ENCODE measurements around the gene ZNF282.
A peak's percentile ranks its signal among the peaks of the same experiment; 100 is the strongest.
"Not testable (repeated sequence)": the region's sequence is repeated elsewhere in the genome, so short reads cannot be mapped to it uniquely, and the experiment has no call there.

Gene ZNF282

DNA sequence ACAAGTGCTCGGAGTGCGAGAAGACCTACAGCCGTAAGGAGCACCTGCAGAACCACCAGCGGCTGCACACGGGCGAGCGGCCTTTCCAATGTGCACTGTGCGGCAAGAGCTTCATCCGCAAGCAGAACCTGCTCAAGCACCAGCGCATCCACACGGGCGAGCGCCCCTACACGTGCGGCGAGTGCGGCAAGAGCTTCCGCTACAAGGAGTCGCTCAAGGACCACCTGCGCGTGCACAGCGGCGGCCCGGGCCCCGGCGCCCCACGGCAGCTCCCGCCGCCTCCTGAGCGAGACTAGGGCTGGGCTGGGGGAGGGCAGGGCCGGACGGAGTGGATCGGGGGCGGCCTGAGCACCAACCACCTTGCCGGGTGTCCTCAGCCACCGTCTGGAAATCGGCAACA lies 29.0 kb downstream of the ZNF282 start:
- no peak for DNase-seq (ENCODE audit: low read depth in 1 of 2, low spot score in 1 of 2)

DNA sequence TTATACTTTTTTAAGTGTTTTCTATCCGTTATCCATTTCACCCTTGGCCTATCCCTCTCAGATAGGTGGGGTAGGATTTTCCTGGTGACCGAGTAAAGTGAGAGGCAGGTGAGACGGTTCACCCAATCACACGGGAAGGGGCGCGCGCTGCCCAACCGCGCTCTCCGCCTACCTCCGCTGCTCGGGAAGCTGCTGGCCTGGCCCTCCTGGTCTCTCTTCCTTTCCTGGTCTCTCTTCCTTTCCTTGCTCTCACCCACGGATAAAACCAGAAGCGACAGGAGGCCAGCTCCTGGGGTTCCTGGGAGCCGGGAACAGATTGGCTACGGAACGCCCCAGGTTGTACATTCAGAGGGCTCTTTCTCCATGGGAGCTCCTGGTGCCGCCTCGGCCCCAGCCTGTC lies 29.8 kb downstream of the ZNF282 start:
- no peak for DNase-seq (ENCODE audit: low read depth in 1 of 2, low spot score in 1 of 2)

DNA sequence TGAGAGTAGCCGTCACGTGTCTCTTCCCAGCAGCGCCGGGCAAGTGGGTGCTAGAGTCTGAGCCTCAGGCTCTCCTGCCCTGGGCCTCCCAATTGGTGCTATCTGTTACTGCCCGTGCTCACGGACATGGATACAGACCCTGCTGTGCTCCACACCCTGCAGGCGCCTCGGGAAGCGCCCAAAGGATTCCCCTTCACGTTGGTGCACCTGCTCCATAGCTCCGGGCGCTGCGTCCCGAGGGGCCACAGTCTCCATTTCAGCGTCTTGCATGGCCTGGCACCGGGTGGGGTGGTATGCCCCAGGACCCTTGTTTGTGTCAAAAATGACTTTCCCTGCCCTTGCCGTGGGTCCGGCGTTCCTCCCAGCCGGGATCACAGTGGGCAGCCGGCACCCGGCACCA lies 30.3 kb downstream of the ZNF282 start:
- DNase-seq (ENCODE audit: low read depth in 1 of 2, low spot score in 1 of 2) = no peak

DNA sequence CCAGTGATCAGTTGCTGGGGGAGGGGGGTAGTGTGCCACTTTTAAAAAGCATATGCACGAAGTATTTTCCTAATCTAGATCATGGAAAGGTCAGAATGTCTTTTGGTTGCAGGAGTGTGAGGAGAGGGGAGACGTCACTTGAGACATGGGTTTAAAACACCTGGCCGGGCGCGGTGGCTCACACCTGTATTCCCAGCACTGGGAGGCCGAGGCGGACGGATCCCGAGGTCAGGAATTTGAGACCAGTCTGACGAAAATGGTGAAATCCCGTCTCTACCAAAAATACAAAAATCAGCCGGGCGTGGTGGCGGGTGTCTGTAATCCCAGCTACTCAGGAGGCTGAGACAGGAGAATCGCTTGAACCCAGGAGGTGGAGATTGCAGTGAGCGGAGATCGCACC lies 31.0 kb downstream of the ZNF282 start:
- DNase-seq (ENCODE audit: low read depth in 1 of 2, low spot score in 1 of 2) = not testable (repeated sequence)

DNA sequence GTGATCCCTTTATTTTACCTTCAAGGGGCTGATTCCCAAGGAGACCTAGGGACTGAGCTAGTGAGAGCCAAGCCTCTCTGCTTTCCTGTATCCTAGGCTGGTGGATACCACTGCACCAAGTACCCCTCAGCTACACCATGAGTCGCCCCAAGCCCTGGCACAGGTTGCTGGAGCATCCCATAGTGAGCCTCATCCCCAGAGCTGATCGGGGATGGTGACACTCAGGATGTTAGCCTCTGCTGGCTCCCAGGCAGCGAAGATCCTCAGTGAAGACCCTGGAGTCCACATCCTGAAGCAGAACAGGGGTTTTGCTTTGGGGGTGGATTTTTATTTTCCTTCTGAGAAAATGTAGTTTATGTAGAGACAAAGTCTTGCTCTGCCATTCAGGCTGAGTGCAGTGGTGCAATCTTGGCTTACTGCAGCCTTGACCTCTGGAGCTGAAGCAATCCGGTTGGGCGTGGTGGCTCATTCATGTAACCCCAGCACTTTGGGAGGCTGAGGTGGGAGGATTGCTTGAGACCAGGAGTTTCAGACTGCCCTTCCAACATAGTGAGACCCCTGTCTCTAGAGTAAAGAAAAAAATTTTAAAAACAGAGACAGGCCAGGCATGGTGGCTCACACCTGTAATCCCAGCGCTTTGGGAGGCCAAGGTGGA lies 31.6 kb downstream of the ZNF282 start:
- no peak for DNase-seq (ENCODE audit: low read depth in 1 of 2, low spot score in 1 of 2)

DNA sequence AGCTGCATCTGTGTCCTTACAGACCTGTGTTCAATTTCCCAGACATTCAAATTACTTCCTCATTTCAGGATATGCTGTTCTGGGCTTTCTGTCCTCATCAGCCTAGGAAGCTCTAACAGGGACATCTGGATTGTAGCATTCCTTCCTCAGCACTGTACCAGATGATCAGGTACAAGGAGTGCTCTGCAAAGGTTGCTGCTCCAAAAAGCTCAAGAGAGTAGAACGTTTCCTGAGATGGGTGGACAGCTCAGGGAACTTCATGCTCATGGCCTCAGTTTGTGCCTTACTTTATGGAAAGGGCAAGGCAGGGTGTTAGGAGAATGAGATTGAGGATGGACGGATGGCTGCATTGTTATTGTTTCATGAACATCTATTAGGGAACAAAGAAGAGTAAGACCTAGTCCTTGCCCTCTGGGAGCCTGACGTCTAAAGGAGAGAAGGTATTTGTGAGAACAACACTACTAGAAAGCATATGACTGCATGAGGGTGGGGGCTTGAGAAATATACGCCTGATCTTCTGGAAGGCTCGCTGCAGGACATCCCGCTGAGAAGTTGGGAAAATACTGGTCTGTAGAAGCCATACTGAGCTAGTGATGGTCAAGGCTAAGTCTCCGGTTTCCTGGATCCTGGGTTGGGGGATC lies 33.6 kb downstream of the ZNF282 start:
- DNase-seq (ENCODE audit: low read depth in 1 of 2, low spot score in 1 of 2) = no peak

DNA sequence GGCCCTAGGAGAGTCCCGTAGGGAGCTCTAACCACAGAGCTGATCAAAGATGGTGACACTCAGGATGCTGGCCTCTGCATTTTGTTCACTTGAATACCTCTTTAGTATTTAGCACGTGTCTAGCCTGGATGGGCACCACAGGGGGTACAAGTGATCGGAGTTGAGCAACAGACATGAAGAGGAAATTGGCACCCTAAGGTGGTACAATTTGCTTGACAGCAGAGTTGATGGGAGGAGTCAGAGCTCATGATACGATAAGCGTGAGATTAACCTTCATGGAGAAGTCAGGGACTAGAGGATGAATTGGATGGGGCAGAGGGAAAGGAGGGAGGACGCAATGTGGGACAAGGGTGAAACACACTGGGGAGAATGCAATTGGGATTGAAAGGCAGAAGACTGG lies 34.2 kb downstream of the ZNF282 start:
- DNase-seq (ENCODE audit: low read depth in 1 of 2, low spot score in 1 of 2) = no peak

DNA sequence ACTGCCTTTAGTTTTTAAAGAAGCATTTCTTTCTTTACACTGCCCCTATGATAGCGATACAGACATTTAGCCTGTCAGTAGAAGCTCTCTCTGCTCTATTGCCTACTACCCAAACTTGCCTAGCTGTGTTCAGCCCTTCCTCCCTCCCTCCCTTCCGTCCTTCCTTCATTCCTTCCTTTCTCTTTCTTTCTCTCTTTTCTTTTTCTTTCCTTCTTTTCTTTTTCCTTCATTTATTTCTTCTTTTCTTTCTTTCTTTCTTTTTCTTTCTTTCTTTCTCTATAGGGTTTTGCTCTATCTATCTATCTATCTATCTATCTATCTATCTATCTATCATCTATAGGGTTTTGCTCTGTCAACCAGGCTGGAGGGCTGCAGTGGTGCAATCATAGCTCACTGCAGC lies 37.0 kb downstream of the ZNF282 start:
- no peak for DNase-seq (ENCODE audit: low read depth in 1 of 2, low spot score in 1 of 2)

DNA sequence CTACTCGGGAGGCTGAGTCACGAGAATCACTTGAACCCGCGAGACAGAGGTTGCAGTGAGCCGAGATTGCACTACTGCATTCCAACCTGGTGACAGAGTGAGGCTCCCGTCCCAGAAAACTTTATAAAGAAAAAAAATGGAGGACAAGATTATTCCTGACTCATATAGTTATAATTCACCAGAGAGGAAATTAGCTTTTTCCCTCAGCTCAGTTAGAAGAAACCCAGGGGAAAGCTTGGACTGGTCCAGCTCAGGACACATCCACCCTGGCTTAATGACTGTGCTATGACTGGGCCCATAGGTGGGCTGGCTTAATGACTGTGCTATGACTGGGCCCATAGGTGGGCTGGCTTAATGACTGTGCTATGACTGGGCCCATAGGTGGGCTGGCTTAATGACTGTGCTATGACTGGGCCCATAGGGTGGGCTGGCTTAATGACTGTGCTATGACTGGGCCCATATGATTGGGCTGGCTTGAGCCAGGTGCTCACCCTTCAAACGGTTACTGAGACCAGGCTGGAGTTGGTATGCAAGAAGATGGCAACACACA lies 38.4 kb downstream of the ZNF282 start:
- DNase-seq (ENCODE audit: low read depth in 1 of 2, low spot score in 1 of 2) = not testable (repeated sequence)

DNA sequence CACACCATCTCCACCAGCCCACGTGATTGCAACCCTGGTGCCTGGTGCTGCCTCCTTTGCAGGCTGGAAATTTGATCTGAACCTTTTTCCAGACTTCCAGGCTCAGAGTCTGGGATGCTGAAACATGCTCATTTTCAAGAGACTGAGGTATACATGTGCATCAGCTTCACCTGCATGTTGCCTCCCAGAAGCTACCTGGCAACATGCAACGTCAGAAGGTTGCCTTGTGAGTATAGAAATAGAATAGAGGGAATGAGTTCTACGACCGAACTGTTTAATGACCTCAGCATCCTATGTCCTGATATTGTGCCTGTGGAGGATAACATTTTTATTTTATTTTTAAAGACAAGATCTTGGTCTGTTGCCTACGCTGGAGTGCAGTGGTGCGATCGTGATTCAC lies 42.2 kb downstream of the ZNF282 start:
- no peak for DNase-seq (ENCODE audit: low read depth in 1 of 2, low spot score in 1 of 2)

DNA sequence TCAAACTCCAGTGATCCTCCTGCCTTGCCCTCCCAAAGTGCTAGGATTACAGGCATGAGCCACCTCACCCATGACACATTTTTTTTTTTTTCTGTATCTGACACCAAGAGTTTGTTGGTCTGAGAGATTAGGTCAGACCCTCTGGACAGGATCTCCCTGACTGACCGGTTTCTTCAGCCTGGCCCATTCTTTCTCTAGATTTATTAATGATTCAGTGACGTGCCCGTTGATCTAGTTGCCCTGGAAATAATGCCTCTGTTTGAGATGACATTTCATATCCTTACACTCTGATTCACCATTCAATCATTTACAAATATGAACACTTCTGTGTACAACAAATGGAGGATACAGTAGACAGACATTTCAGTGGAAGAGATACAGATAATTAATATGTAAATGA lies 42.7 kb downstream of the ZNF282 start:
- DNase-seq (ENCODE audit: low read depth in 1 of 2, low spot score in 1 of 2) = no peak

DNA sequence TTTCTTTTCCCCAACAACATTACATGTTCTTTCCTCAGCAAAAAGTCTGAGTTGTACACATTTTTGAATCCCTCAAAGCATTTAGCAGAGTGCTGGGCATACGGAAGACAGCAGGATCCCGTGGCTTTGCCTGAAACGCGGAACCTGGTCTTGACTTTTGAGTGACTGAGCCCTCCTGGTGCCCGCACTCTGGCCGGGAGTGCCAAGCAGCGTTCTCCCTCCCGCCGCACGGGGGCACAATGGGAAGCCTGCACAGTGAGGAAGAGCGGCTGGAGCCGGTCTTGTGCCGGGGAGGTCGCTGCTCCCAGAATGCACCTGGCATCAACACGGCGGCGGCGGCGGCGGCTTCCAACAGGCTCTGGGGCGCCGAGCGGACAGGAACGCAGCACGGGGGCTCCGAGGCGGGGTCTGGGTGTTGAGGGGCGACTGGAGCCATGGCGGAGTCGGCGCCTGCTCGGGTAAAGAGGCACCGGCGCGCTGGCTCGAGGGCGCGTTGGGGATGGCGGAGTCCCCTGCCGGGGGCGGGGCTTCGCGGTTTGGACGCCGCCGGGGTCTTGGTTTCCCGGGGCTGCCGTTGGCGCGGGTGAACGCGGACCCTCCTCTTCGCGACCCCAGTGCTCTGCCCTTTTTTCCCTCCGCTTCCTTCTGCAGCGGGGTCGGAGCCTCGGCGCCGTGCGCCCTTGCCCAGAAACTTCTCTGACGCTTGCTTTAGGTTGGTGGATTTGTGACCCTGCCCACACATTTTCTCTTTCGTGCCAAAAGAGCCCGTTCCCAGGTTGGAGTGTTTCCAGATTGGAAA lies 44.2 kb downstream of the ZNF282 start, which contains the start of gene ZNF212:
Gene ZNF212, plus strand, starts transcription at position 307 of the 799 bp plus-strand sequence. Its CDS starts 128 bp downstream, at position 435.
- DNase-seq (ENCODE audit: low read depth in 1 of 2, low spot score in 1 of 2) = peak; percentile 71 to 81

DNA sequence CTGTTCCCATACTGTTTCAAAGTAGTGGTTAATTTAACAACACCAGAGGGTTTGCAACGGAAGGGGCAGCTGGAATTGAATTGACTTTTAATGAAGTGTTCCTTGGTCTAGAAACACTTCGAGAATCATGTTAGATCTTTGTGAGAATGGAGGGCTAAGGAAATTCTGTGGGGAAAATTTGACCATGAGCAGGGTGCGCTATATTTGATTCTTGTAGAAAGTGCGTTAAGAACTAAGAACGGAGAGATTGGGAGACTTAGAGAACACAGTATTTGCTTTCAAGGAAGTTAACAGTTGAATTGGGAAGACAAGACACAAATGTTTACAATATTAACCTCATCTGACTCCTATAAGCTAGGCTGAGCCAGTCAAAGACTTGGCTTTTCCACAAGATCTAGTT lies 45.3 kb downstream of the ZNF282 start:
- no peak for DNase-seq (ENCODE audit: low read depth in 1 of 2, low spot score in 1 of 2)

DNA sequence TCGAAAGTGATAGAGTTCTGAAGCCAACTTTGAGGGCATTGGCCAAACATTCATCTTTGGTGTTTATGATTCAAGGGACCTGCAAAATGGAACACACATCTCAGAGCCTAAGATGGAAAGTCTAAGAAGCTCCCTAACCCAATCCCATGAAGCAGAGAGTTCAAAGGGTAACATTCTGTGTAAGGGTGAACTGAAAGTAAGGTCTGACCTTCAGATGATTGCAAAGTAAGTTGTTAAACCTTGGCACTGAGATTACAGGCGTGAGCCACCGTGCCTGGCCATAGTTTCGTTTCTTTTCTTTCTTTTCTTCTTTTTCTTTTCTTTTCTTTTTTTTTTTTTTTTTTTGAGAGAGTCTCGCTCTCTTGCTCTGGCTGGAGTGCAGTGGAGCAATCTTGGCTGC lies 46.4 kb downstream of the ZNF282 start:
- no peak for DNase-seq (ENCODE audit: low read depth in 1 of 2, low spot score in 1 of 2)

DNA sequence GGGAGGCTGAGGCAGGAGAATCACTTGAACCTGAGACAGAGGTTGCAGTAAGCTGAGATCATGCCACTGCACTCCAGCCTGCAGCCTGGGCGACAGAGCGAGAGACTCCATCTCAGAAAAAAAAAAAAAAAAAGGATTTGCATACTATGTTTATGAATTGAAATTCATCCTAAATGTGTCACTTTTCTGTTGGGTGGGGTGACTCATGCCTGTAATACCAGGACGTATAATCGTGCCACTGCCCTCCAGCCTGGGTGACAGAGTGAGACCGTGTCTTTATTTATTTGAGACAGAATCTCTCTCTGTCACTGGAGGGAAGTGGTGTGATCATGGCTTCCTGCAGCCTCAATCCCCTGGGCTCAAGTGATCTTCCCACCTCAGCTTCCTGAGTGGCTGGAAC lies 49.9 kb downstream of the ZNF282 start:
- DNase-seq (ENCODE audit: low read depth in 1 of 2, low spot score in 1 of 2) = peak in 1 of 2 donors; percentile 47

DNA sequence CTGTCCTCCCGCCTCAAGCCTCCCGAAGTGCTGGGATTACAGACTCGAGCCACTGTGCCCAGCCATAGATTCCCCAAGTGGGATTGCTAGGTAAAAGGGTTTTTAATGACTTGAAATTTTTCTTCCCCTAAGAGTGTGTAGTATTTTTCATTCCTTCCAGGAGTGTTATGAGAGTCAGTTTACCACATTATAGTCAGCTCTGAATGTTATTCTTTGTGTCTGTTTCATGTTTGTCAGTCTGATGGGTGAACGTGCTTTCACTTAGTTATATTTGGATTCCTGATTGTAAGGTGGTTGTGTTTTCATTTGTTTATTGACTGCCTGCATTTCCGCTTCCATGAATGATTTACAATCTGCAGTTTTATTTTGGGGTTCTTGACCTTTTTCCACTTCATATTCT lies 50.4 kb downstream of the ZNF282 start:
- no peak for DNase-seq (ENCODE audit: low read depth in 1 of 2, low spot score in 1 of 2)

DNA sequence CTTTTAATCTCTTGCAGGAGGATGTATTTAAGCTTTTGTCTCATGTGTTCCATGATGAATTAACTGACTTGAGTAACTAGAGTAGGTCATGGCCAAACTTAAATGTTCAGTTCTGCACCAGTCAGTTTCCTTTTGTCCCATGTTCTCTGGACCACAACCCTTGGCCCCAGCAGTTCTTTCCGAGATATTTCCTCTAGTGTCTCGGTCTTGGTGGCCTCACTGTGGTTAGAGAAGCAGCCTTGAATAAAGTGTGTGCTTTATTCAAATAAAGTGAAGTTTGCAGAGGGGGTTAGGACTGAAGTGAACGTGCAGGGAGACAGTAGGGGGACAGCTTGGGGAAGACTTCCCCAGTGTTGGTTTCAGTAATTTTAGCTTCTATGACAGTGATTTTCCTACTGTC lies 53.4 kb downstream of the ZNF282 start:
- DNase-seq (ENCODE audit: low read depth in 1 of 2, low spot score in 1 of 2) = peak in 1 of 2 donors; percentile 30

DNA sequence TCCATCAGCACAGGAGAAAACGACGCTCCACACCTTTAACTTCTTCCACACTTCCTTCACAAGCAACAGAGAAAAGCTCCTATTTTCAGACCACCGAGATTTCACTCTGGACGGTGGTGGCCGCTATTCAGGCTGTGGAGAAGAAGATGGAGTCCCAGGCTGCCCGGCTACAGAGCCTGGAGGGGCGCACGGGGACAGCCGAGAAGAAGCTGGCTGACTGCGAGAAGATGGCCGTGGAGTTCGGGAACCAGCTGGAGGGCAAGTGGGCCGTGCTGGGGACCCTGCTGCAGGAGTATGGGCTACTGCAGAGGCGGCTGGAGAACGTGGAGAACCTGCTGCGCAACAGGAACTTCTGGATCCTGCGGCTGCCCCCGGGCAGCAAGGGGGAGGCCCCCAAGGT lies 54.8 kb downstream of the ZNF282 start:
- not testable (repeated sequence) for DNase-seq (ENCODE audit: low read depth in 1 of 2, low spot score in 1 of 2)

DNA sequence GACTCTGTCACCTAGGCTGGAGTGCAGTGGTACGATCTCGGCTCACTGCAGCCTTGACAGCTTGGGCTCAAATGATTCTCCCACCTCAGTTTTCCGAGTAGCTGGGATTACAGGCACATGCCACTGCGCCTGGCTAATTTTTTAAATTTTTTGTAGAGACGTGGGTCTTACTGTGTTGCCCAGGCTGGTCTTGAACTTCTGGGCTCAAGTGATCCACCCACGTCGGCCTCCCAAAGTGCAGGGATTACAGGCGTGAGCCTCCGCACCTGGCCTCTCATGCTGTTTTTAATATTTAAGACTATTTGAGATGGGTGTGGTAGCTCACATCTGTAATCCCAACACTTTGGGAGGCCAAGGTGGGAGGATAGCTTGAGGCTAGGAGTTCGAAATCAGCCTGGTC lies 56.2 kb downstream of the ZNF282 start:
- not testable (repeated sequence) for DNase-seq (ENCODE audit: low read depth in 1 of 2, low spot score in 1 of 2)

DNA sequence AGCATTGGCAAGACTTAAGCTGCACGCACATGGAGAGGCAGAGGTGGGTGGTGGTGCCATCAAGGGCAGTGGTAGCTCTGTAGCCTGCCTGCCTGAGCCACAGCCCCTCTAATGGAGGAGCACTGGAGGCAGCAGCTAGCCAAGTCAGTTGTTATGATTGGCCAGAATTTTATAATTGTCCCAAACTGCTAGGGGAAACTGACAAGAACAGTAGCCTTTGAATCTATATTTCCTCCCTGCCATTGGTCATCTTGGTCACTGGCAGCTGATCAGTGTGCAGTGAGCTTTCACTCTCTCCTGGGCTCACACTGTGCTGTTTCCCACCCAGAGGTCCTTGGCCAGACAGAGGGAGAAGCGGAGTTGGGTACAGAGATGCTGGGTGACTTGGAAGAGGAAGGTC lies 57.0 kb downstream of the ZNF282 start:
- no peak for DNase-seq (ENCODE audit: low read depth in 1 of 2, low spot score in 1 of 2)

DNA sequence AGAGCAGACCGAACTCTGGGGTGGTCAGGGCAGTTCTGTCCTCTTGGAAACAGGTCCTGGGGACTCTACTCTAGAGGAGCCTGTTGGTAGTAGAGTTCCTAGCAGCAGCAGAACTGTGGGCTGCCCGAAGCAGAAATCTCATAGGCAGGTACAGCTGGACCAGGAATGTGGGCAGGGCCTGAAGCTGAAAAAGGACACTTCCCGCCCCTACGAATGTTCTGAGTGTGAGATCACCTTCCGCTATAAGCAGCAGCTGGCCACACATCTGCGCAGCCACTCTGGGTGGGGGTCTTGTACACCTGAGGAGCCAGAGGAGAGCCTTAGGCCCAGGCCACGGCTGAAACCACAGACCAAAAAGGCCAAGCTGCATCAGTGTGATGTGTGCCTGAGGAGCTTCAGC lies 58.3 kb downstream of the ZNF282 start:
- no peak for DNase-seq (ENCODE audit: low read depth in 1 of 2, low spot score in 1 of 2)
